Measurements from ENCODE around the gene CACNA1S. TPM values are rescaled to one million over a fixed set of nuclear protein-coding genes. Genes with fewer than 3 reads are reported as not detected.

Gene CACNA1S
- total and polyA plus RNA-seq, 2 of the 13 experiments (the other 11 are each of a cell fraction or from before 2014, with no cell fraction given) = not detected

GRCh38 chr1:201139756-201140155 is 27.5 kb upstream of the CACNA1S start:
- Histone ChIP-seq H3K4me1 (ENCODE audit: insufficient read depth, low read length) (no peaks in the 10 kb centered on the region), H3K9me3 (ENCODE audit: low read length) (no peaks in the 10 kb centered on the region), H3K27ac (ENCODE audit: extremely low read length, insufficient read depth, low read length) (no peak overlapping the region), H3K4me3 (replicated peaks in 1 of 3; ENCODE audit: insufficient read depth in 1 of 3, low read depth in 2 of 3, low read length in 3 of 3) (no peak overlapping the region), H3K4me2 (ENCODE audit: low read depth, low read length) (no peak overlapping the region), H3K79me2 (ENCODE audit: insufficient read depth, low read length) (no peaks in the 10 kb centered on the region), H4K20me1 (ENCODE audit: insufficient read depth, low read length) (0 out of 2 replicates have a peak, but pooled peaks cover 4% of the 10 kb centered on the region), H3K27me3 (ENCODE audit: control insufficient read depth in 1 of 2, insufficient read depth in 2 of 2, low read length in 2 of 2) (no peaks in the 10 kb centered on the region), H3K9ac (ENCODE audit: insufficient read depth, low read depth, low read length) (no peak overlapping the region), H2AFZ (ENCODE audit: low read length) (no peak overlapping the region), H3K36me3 (replicated peaks in 1 of 2; ENCODE audit: control insufficient read depth in 1 of 2, insufficient read depth in 2 of 2, low read length in 2 of 2) (peaks cover 28 to 93% of the 10 kb centered on the region in 2 experiments)
- no TSS peak for BruUV-seq (replicated peaks)
- in situ Hi-C loops (cut with HindIII; ENCODE audit: extremely low pct_ligation_motif_present, low pct_unique_long_range_greater_than_20kb) = no loop called here
- POLR2A ChIA-PET = no interaction called here
- DNase-seq (ENCODE audit: low spot score) (no peak), FAIRE-seq (no peak), ATAC-seq (no peak)
- TF ChIP-seq EED (CRISPR knock-in tag; IDR thresholded peaks at IDR 0.05) (no peak), ZBTB14 (CRISPR knock-in tag; IDR thresholded peaks at IDR 0.05) (no peak), SKI (IDR thresholded peaks at IDR 0.05; ENCODE audit: partially characterized antibody) (no peak), ZNF280B (CRISPR knock-in tag; IDR thresholded peaks at IDR 0.05; ENCODE audit: borderline replicate concordance) (no peak), MYPOP (CRISPR knock-in tag; IDR thresholded peaks at IDR 0.05) (no peak), CENPT (CRISPR knock-in tag; IDR thresholded peaks at IDR 0.05; ENCODE audit: low read depth) (no peak), ZNF761 (CRISPR knock-in tag; conservative IDR thresholded peaks at IDR 0.05) (no peak), ZNF136 (CRISPR knock-in tag; IDR thresholded peaks at IDR 0.05; ENCODE audit: low read depth) (no peak), ZNF850 (CRISPR knock-in tag; conservative IDR thresholded peaks at IDR 0.05) (no peak), ZBTB7B (CRISPR knock-in tag; IDR thresholded peaks at IDR 0.05) (no peak)
- WGBS (ENCODE audit: low lambda C conversion rate) = 96% methylated on average over 7 of the region's 9 CpGs
- intact Hi-C loops (cut with micrococcal nuclease; ENCODE audit: unreplicated experiment) = no loop called here
- CTCF ChIA-PET (ENCODE audit: low intra/inter-chr PET ratio, low total read pairs) = no interaction called here
